Hepatic stellate cell (primary cell): ENCODE results near the gene TMEM141.

Experiments
- DNase-seq: peaks from one replicate; pipeline ENCODE4 v3.0.0; 2011; ENCODE audit warnings: low spot score

TMEM141 gene

DNA sequence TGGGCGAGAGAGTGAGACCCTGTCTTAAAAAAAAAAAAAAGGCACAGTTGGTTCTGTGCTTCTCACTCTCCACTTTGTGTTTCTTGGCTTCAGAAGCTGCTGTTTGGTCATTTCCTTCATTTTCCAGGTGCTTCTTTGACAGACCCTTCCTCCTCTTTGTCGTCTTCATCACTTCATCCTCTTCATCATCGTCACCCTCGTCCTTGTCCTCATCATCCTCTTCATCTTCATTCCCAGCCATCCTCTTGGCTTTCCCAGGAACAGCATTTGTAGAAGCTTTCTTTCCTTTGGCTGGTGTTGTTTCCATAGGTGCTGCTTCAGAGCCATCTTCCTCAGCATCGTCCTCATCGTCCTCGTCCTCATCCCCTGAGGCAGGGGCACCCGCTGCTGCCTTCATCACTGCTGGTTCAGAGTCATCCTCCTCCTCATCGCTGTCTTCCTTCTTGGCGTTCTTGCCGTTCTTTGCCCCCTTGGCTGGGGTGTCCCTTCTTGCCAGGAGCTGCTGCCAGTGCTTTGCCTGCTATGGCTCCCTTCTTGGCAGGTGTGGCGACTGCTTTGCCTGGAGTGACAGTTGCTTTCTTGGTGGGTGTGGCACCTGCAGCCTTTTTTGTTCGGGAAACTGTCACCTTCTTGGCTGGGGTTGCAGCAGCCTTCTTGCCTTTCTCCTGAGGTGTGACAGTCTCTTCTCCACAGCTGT, 23.7 kb downstream of the TMEM141 start:
- no peak for DNase-seq

DNA sequence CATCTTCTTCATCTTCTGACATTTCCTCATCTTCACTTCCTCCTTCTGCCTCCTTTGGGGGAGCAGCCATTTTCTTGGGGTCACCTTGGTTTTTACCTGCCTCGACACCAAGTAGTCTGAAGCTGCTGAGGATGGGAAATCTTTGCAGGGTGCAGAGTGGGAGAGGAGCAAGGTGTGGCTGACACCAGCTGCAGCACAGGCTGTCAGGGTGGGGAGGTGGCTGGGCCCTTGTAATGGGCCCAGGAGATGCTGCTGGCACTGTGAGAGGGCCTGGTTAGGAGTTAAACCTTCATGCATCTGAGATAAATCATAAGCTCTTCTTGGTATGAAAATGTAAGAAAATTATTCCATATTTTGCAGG, 24.3 kb downstream of the TMEM141 start:
- no peak for DNase-seq

GRCh38 chr9:136820971-136821825, 30.1 kb downstream of the TMEM141 start:
- DNase-seq, result peak; percentile 73

- no peak for DNase-seq
Observed at GRCh38 chr9:136821826-136822544, 30.8 kb downstream of the TMEM141 start.

DNA sequence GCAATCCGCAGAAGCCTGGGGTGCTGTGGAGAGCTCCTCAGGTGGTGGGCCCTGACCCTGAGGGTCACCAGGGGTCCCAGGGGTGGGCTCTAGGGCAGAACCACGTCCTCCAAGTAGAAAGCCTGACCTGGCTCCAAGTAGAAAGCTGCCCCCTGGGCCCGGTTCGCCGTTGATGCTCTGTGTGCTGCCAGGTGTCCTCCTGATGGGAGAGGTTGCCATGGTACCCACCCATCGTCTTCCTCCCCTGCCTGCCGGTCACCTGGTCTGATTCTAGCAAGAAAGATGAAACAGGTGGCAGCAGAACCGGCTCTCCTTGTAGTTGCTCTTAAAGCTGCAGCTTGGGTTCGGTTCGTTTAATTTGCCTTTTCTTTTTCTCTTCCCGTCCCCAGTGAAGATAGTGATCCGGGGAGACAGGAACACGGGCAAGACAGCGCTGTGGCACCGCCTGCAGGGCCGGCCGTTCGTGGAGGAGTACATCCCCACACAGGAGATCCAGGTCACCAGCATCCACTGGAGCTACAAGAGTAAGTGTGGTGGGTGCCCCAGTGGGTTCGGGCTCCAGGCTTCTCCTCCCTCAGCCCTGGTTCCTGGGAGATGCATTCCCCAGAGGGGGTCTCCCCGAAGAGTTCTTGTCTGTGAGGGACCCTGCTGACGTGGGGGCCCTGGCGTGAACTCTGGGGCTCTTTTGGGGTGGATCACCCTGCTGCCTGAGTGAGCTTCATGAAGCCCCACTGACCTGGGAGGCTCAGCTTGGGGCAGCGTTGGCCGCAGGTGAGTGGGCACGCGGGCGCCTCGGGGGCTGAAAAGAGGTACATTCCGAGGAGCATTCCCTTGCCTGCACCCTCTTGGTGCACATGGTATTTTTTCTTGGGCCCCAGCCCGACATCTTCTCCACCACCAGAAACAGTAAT, 32.2 kb downstream of the TMEM141 start:
- DNase-seq, result no peak

- no peak for DNase-seq
Observed at GRCh38 chr9:136824496-136825225, 33.5 kb downstream of the TMEM141 start.

- no peak for DNase-seq
Observed at GRCh38 chr9:136825295-136826187, 34.4 kb downstream of the TMEM141 start.

DNA sequence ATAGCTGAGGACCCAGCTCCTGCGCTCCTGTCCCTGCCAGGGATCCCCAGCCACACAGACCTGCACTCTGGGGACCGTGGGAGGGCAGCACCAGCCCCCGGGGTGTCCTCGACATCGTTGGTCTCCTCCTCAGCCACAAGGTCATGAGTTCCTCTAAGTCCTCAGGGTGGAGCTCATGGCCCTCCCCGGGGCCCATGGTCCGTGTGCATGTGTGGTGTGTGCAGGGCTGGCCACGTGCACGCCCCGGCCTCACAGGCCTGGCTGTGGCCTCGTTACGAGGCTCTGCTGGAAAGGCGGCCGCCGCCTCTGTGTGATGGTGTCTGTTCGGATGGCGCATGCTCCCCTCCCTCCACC, 35.0 kb downstream of the TMEM141 start:
- no peak for DNase-seq

GRCh38 chr9:136826703-136827582, 35.8 kb downstream of the TMEM141 start:
- DNase-seq, result no peak

DNA sequence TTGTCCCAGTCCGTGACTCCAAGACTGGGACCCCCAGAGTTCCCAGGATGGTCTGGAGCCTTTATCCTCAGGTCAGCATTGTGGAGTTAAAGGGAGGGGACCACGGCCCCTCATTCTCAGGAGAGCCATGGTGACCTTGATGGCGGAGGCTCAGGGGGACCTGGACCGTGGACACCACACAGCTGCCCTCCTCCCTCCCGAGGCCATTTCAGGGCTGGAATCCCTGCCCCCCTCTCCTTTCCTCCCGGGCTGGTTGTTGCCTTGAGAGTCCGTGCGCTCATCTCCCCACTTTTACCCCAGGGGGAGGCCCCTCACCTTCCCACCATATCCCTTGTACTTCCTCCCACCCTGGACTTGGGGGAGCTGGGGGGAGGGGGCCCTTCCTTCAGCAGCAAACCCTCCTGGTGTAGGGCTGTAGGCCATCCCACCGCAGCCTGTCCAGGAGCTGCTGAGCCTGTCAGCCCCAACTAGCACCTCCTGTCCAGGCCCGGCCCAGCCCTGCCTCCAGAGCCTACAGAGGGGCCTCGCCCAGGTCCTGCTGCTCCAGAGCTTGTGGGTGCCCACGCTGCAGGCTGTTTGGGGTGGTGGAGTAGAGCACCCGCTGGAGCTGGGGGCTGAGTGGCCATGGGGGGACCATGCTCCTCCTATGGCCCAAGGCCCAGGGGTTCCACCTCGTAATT, 36.8 kb downstream of the TMEM141 start:
- no peak for DNase-seq

DNA sequence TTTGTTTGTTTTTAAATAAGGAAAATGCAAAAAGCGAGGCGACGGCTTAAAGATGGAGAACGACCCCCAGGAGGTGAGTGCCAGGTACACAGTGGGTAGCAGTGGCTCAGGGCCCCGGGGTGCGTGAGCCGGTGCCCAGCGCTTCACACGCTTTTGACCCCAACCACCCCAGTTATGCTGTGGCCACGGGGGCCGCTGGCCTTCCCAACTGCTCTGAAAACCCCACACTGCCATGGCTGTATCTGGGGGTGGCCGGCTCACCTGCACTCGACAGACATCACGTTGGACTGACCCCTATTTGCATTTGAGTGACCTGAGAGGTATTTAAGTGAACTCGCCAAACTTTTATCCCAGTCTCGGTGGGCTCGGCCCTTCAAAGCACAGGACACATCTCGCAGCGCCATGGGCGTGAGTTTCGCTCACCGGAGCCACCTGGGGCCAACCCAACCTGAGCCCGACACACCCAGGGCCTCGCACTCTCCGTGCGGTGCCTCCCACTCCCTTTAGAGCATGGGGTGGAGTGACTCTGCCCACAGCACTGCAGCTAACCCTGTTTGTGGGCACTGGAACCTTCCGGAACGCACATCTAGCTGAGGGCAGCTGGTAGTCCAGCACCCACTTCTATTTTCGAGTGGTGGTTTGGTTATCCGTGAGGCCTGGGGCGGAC, 37.5 kb downstream of the TMEM141 start:
- DNase-seq, result no peak

DNA sequence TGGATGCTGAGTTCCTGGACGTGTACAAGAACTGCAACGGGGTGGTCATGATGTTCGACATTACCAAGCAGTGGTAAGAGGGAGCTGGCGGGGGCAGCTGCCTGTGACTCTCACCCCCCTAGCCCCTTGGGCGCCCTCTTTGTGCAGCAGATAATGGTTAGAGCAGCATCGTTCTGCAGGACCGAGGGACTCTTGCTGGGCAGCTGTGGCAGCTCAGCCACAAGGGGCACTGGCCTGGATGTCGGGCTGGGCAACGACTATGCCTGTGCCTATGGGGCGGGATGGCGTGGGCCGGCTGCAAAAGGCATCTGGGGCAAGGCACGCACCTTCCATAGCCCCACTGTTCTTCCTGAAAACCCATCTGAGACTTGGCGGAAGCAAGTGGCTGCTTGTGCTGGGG, 38.3 kb downstream of the TMEM141 start:
- DNase-seq, result no peak

DNA sequence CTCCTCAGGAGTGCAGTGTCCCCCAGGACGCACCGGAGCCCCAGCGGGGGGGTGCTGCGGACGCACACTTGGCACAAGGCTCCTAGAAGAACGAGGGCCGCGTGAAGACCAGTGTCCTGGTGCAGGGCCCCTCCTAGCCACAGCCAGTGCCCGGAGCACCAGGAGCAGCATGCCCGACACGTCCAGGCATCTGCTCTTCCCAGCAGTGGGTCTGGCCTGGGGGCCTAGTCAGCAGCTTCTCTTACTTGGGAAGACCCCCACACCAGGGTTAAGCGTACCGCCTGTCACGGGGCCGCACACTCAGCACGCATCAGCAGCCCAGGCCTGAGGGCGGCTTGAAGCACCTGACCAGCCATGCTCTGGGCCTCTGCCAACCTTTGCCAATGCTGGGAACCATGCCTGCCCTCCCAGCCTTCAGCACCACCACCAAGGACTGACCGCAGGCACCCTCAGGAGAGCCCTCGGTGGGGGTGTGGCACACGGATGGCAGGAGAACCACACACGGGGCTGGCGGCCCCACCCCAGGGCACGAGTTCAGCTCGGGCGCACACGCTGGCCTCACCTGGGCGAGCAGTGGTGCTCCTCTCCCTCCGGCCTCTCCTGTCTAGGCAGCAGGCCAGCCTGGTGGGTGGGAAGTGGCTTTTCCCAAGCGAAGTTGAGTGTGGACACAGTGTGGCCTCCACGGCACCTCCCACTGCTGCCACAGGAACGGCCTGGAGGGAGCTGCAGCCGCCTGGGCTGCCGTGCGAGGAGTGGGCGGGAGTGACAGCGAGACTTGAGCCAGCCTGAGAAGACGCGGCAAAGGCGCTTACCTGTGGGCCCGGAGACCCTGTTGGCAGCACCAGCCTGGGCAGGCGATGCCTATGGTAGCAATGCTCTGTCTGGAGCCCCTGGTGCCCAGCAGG, 39.1 kb downstream of the TMEM141 start:
- DNase-seq, result no peak

DNA sequence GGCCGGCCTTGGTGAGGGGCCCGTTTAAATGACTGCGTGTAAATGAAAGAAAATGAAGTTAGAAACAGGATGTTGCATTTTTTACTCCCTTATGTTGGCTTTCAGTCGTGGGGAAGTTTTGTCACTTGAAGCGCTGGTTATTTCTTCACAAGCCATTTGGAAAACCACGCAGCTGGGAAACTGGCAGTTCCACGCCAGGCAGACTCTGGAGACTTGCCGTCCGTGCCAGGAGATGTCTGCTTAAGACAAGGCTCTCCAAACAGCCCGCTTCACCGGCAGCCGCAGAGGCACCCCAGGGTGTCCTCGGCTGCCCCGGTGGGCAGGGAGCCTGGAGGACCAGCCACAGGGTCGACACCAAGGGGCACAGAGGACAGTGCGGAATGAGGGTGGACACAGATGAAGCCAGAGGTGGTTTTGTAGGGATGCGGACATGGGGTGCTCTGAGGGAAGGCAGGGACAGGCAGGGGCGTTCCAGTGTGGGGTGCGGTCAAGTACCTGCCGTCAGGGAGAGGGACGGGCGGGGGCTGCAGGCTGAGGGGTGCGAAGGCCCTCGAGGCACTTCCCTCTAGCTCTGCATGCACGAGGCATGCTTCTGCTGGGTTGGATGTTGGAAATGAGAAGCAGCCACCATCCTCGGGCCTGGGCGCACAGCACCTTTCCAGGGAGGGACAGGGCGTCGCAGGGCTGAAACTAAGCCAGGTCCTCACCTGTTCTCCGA, 40.0 kb downstream of the TMEM141 start:
- no peak for DNase-seq

- DNase-seq, result no peak
Observed at GRCh38 chr9:136831720-136832104, 40.6 kb downstream of the TMEM141 start.

GRCh38 chr9:136832581-136832980, 41.4 kb downstream of the TMEM141 start:
- DNase-seq, result no peak
